HG03469 (cell line): ENCODE results near the gene PHYHIPL.
"Not testable (repeated sequence)": the region's sequence is repeated elsewhere in the genome, so short reads cannot be mapped to it uniquely, and the experiment has no call there.

Experiments used
- ATAC-seq: cut with Tn5 transposase; IDR thresholded peaks from one replicate; pipeline ENCODE4 v1.9.1; 2021; ENCODE audit warnings: mild to moderate bottlenecking, moderate library complexity, moderate number of reproducible peaks; ENCODE audit not compliant: unreplicated experiment

The PHYHIPL gene

GRCh38 chr10:59181668-59182067 lies 5.2 kb downstream of the PHYHIPL start:
- ATAC-seq, result peak; percentile 72

GRCh38 chr10:59190332-59190731 lies 13.9 kb downstream of the PHYHIPL start:
- ATAC-seq, result no peak

- no peak for ATAC-seq
Observed at GRCh38 chr10:59206204-59206720, 29.8 kb downstream of the PHYHIPL start.

GRCh38 chr10:59212301-59212798 lies 35.9 kb downstream of the PHYHIPL start:
- ATAC-seq, result no peak

GRCh38 chr10:59214160-59214559 lies 37.7 kb downstream of the PHYHIPL start:
- ATAC-seq, result no peak

- ATAC-seq, result no peak
Observed at GRCh38 chr10:59216178-59216869, 39.9 kb downstream of the PHYHIPL start.

- no peak for ATAC-seq
Observed at GRCh38 chr10:59222788-59223187, 46.3 kb downstream of the PHYHIPL start.

GRCh38 chr10:59223597-59223996 lies 47.2 kb downstream of the PHYHIPL start:
- not testable (repeated sequence) for ATAC-seq

GRCh38 chr10:59225211-59225610 lies 48.8 kb downstream of the PHYHIPL start:
- no peak for ATAC-seq

- no peak for ATAC-seq
Observed at GRCh38 chr10:59227136-59227673, 50.8 kb downstream of the PHYHIPL start.

- ATAC-seq, result no peak
Observed at GRCh38 chr10:59229441-59229840, 53.0 kb downstream of the PHYHIPL start.

GRCh38 chr10:59234194-59234593 lies 57.8 kb downstream of the PHYHIPL start:
- no peak for ATAC-seq

- ATAC-seq, result no peak
Observed at GRCh38 chr10:59234816-59235429, 58.5 kb downstream of the PHYHIPL start.

- no peak for ATAC-seq
Observed at GRCh38 chr10:59236064-59236697, 59.7 kb downstream of the PHYHIPL start.

GRCh38 chr10:59237775-59238174 lies 61.3 kb downstream of the PHYHIPL start:
- ATAC-seq, result no peak

GRCh38 chr10:59239108-59239507 lies 62.7 kb downstream of the PHYHIPL start:
- not testable (repeated sequence) for ATAC-seq

GRCh38 chr10:59240582-59241183 lies 64.2 kb downstream of the PHYHIPL start:
- no peak for ATAC-seq

GRCh38 chr10:59242057-59242456 lies 65.6 kb downstream of the PHYHIPL start:
- no peak for ATAC-seq

- no peak for ATAC-seq
Observed at GRCh38 chr10:59242991-59243390, 66.5 kb downstream of the PHYHIPL start.

GRCh38 chr10:59243611-59244195 lies 67.3 kb downstream of the PHYHIPL start:
- ATAC-seq, result no peak

GRCh38 chr10:59244871-59245270 lies 68.4 kb downstream of the PHYHIPL start:
- no peak for ATAC-seq
